LNCaP clone FGC (cell line): ENCODE data around the gene HMCN2.

ENCODE experiments used
- DNase-seq: peaks from one replicate; pipeline ENCODE4 v3.0.0-alpha.2; 2011; ENCODE audit warnings: low read depth
- H3K4me3 ChIP-seq: 2 replicates; pipeline ENCODE4 v1.5.1; 2011; ENCODE audit warnings: mild to moderate bottlenecking, low read depth, low read length, control low read depth
- CTCF ChIP-seq: IDR thresholded peaks from 2 replicates; pipeline ENCODE4 v1.5.1; 2012; ENCODE audit warnings: mild to moderate bottlenecking; ENCODE audit not compliant: control insufficient read depth, insufficient read depth; ENCODE audit errors: extremely low read depth

The HMCN2 gene

GRCh38 chr9:130382636-130383349 is 117.2 kb downstream of the HMCN2 start:
- DNase-seq, result no peak
- no peak for TF ChIP-seq CTCF
- no peak overlapping the region for H3K4me3 ChIP-seq

- TF ChIP-seq CTCF, result no peak
- H3K4me3 ChIP-seq, result no peak overlapping the region
- DNase-seq, result no peak
These were observed 117.8 kb downstream of the HMCN2 start for GRCh38 chr9:130383350-130383715.

GRCh38 chr9:130383979-130384676 is 118.6 kb downstream of the HMCN2 start:
- TF ChIP-seq CTCF, result no peak
- no peak for DNase-seq
- H3K4me3 ChIP-seq, result no peak overlapping the region

- no peak for DNase-seq
- H3K4me3 ChIP-seq, result no peak overlapping the region
- no peak for TF ChIP-seq CTCF
These were observed 119.7 kb downstream of the HMCN2 start for GRCh38 chr9:130385257-130385656.

- DNase-seq, result no peak
- H3K4me3 ChIP-seq, result no peak overlapping the region
- no peak for TF ChIP-seq CTCF
These were observed 121.8 kb downstream of the HMCN2 start for GRCh38 chr9:130387398-130387797.

GRCh38 chr9:130387905-130388304 is 122.3 kb downstream of the HMCN2 start:
- no peak overlapping the region for H3K4me3 ChIP-seq
- TF ChIP-seq CTCF, result no peak
- no peak for DNase-seq

DNA sequence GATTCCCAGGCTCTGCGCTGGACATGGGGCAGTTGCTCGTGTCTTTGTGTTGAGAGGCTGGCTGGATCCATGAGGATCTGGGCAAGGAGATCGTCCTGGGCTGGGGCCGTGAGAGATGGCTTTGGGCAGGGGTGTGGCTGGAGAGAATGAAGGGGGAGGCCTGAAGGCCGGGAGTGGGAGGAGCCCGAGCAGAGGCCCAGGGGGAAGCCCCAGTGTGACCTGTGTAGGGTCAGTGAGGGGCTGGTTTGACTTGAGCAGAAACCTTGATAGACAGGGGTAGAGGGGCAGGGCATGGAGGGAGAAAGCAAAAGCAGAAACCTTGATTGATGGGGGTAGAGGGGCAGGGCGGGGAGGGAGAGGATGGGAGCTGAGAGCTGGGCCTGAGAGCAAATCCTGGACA is 124.8 kb downstream of the HMCN2 start:
- no peak for TF ChIP-seq CTCF
- H3K4me3 ChIP-seq, result no peak overlapping the region
- DNase-seq, result no peak
